WTC11 (cell line): ENCODE measurements around the gene CAMK2D. TPM values are rescaled to one million over a fixed set of nuclear protein-coding genes. Genes with fewer than 3 reads are reported as not detected.

Experiments
- ATAC-seq: fragments of 200-7000 bp; cut with Tn5 transposase; 2 replicates; pipeline ENCODE4 v1.10.0; 2021; ENCODE audit warnings: mild to moderate bottlenecking, moderate library complexity
- CTCF ChIA-PET: fragments of 300-600 bp; sonication (Branson Sonifier 250); formaldehyde crosslinking; loops from one replicate; lab custom pipeline; 2021; ENCODE audit warnings: antibody characterized with exemption; lab: Charles Lee
- POLR2A ChIA-PET: fragments of 350-600 bp; sonication (Branson Sonifier 250); formaldehyde crosslinking; loops from one replicate; lab custom pipeline; 2021; ENCODE audit warnings: antibody characterized with exemption; lab: Charles Lee
- DNase-seq: peaks from one replicate; pipeline ENCODE4 v3.0.0; 2021; ENCODE audit warnings: low spot score
- H3K27ac Mint-ChIP-seq: 2 replicates; pipeline ENCODE4 v1.8.0; 2021; ENCODE audit warnings: mixed read lengths
- H3K27me3 Mint-ChIP-seq: 2 replicates; pipeline ENCODE4 v1.8.0; 2021; ENCODE audit warnings: low read depth, mild to moderate bottlenecking, moderate library complexity, mixed read lengths
- H3K36me3 Mint-ChIP-seq: 2 replicates; pipeline ENCODE4 v1.8.0; 2021; ENCODE audit warnings: mixed read lengths
- H3K4me1 Mint-ChIP-seq: 2 replicates; pipeline ENCODE4 v1.8.0; 2022; ENCODE audit warnings: mixed read lengths
- H3K4me3 Mint-ChIP-seq: 2 replicates; pipeline ENCODE4 v1.8.0; 2021; ENCODE audit warnings: mild to moderate bottlenecking, moderate library complexity, mixed read lengths
- H3K9me3 Mint-ChIP-seq: 2 replicates; pipeline ENCODE4 v1.8.0; 2021; ENCODE audit warnings: mixed read lengths
- CREB1 ChIP-seq: sonication (generic); formaldehyde crosslinking; IDR thresholded peaks from 2 replicates; pipeline ENCODE4 v1.8.0; 2023; ENCODE audit warnings: mild to moderate bottlenecking, missing genetic modification reagents
- E2F4 ChIP-seq: sonication (generic); formaldehyde crosslinking; IDR thresholded peaks from 2 replicates; pipeline ENCODE4 v1.8.1; 2022; ENCODE audit warnings: low read depth, mild to moderate bottlenecking, moderate library complexity, missing genetic modification reagents, borderline replicate concordance
- ESRRA ChIP-seq: sonication (generic); formaldehyde crosslinking; IDR thresholded peaks from 2 replicates; pipeline ENCODE4 v1.8.1; 2022; ENCODE audit warnings: mild to moderate bottlenecking, missing genetic modification reagents, borderline replicate concordance
- ETV6 ChIP-seq: sonication (generic); formaldehyde crosslinking; IDR thresholded peaks from 2 replicates; pipeline ENCODE4 v1.8.1; 2022; ENCODE audit warnings: mild to moderate bottlenecking, missing genetic modification reagents
- FOXP4 ChIP-seq: sonication (generic); formaldehyde crosslinking; IDR thresholded peaks from 2 replicates; pipeline ENCODE4 v1.8.0; 2022; ENCODE audit warnings: mild to moderate bottlenecking, missing genetic modification reagents
- GTF2I ChIP-seq: fragments of 250-450 bp; sonication (Bioruptor Pico); conservative IDR thresholded peaks from 2 replicates; pipeline ENCODE4 v1.4.0; 2021; ENCODE audit warnings: mild to moderate bottlenecking
- JUN ChIP-seq: sonication (generic); formaldehyde crosslinking; IDR thresholded peaks from 2 replicates; pipeline ENCODE4 v1.8.0; 2023; ENCODE audit warnings: mild to moderate bottlenecking, missing genetic modification reagents
- NFYB ChIP-seq: sonication (generic); formaldehyde crosslinking; conservative IDR thresholded peaks from 2 replicates; pipeline ENCODE4 v1.8.0; 2022; ENCODE audit warnings: low read depth, missing genetic modification reagents
- OVOL2 ChIP-seq: fragments of 250-450 bp; sonication (Bioruptor Pico); IDR thresholded peaks from 2 replicates; pipeline ENCODE4 v1.9.0; 2021; ENCODE audit warnings: mild to moderate bottlenecking, borderline replicate concordance
- PRRX2 ChIP-seq: fragments of 250-450 bp; sonication (Bioruptor Pico); IDR thresholded peaks from 2 replicates; pipeline ENCODE4 v1.8.0; 2021; ENCODE audit warnings: mild to moderate bottlenecking
- RELA ChIP-seq: sonication (generic); formaldehyde crosslinking; IDR thresholded peaks from 2 replicates; pipeline ENCODE4 v1.8.1; 2022; ENCODE audit warnings: missing genetic modification reagents, mild to moderate bottlenecking, borderline replicate concordance
- SMAD4 ChIP-seq: sonication (generic); formaldehyde crosslinking; IDR thresholded peaks from 2 replicates; pipeline ENCODE4 v1.8.0; 2022; ENCODE audit warnings: mild to moderate bottlenecking, missing genetic modification reagents
- SP1 ChIP-seq: sonication (generic); formaldehyde crosslinking; conservative IDR thresholded peaks from 2 replicates; pipeline ENCODE4 v1.8.1; 2022; ENCODE audit warnings: missing genetic modification reagents
- STAT6 ChIP-seq: sonication (generic); formaldehyde crosslinking; conservative IDR thresholded peaks from 2 replicates; pipeline ENCODE4 v1.8.1; 2023; ENCODE audit warnings: mild to moderate bottlenecking, low read depth, missing genetic modification reagents, moderate library complexity
- ZNF232 ChIP-seq: sonication (generic); formaldehyde crosslinking; IDR thresholded peaks from 2 replicates; pipeline ENCODE4 v1.8.0; 2022; ENCODE audit warnings: mild to moderate bottlenecking, missing genetic modification reagents
- ZNF317 ChIP-seq: sonication (generic); formaldehyde crosslinking; IDR thresholded peaks from 2 replicates; pipeline ENCODE4 v1.8.1; 2023; ENCODE audit warnings: low read depth, mild to moderate bottlenecking, moderate library complexity, missing genetic modification reagents, borderline replicate concordance
- total RNA-seq: library from RNA; stranded (reverse); gene quantifications from 3 replicates; pipeline ENCODE4 v1.2.3, GENCODE V29; 2021
- TF ChIP-seq, protein P1 (sequence below): sonication (generic); formaldehyde crosslinking; IDR thresholded peaks from 2 replicates; pipeline ENCODE4 v1.8.0; 2022; ENCODE audit warnings: mild to moderate bottlenecking, missing genetic modification reagents
- TF ChIP-seq, protein P2 (sequence below): sonication (generic); formaldehyde crosslinking; IDR thresholded peaks from 2 replicates; pipeline ENCODE4 v1.8.0; 2023; ENCODE audit warnings: mild to moderate bottlenecking, missing genetic modification reagents
- TF ChIP-seq, protein P3 (sequence below): fragments of 250-450 bp; sonication (Bioruptor Pico); conservative IDR thresholded peaks from 2 replicates; pipeline ENCODE4 v1.9.0; 2021; ENCODE audit warnings: mild to moderate bottlenecking
- TF ChIP-seq, protein P4 (sequence below): sonication (generic); formaldehyde crosslinking; IDR thresholded peaks from 2 replicates; pipeline ENCODE4 v1.8.1; 2022; ENCODE audit warnings: mild to moderate bottlenecking, missing genetic modification reagents, moderate library complexity, borderline replicate concordance

The CAMK2D gene
- total RNA-seq, 1 experiment from 2014 or later, result 16.5 TPM

DNA sequence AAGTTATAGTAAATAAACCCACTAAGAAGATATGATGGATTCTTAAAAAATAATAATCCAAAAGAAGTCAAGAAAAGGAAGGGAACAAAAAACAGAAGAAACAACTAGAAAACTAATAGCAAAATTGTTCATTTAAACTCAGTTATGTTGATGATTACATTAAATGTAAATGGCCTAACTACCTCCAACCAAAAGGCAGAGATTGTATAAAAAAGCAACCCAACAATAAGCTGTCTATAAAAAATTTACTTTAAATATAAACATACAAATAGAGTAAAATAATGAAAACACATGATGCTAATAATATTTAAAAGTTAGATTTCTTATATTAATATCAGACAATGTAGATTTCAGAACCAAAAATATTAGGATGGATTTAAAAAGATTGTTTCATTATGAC, 340.6 kb downstream of the CAMK2D start:
- no peak for TF ChIP-seq SMAD4 (CRISPR knock-in tag)
- TF ChIP-seq ETV6 (CRISPR knock-in tag), result no peak
- 0 out of 2 replicates have a peak, but pooled peaks have one; percentile 33 for TF ChIP-seq GTF2I
- no peak overlapping the region for H3K4me3 Mint-ChIP-seq
- ATAC-seq (no peak), DNase-seq (no peak)
- H3K4me1 Mint-ChIP-seq, result no peaks in the 10 kb centered on the region
- H3K27me3 Mint-ChIP-seq, result no peaks in the 10 kb centered on the region
- ChIA-PET POLR2A (no interaction called here), CTCF (no interaction called here)
- no peak overlapping the region for H3K27ac Mint-ChIP-seq
- peaks cover 27% of the 10 kb centered on the region for H3K36me3 Mint-ChIP-seq
- H3K9me3 Mint-ChIP-seq, result peaks cover 46% of the 10 kb centered on the region

GRCh38 chr4:113419631-113420030, 341.9 kb downstream of the CAMK2D start:
- ChIA-PET POLR2A (no interaction called here), CTCF (no interaction called here)
- no peaks in the 10 kb centered on the region for H3K27me3 Mint-ChIP-seq
- H3K27ac Mint-ChIP-seq, result no peak overlapping the region
- DNase-seq, result no peak
- H3K4me3 Mint-ChIP-seq, result no peak overlapping the region
- ATAC-seq, result no peak
- H3K36me3 Mint-ChIP-seq, result peaks cover 22% of the 10 kb centered on the region
- H3K4me1 Mint-ChIP-seq, result no peaks in the 10 kb centered on the region
- peaks cover 52% of the 10 kb centered on the region for H3K9me3 Mint-ChIP-seq
- no peak for TF ChIP-seq CREB1 (CRISPR knock-in tag)
- TF ChIP-seq PRRX2 (CRISPR knock-in tag), result no peak
- TF ChIP-seq E2F4, result no peak
- TF ChIP-seq ZNF317, result no peak
- no peak for TF ChIP-seq ZNF232
- no peak for TF ChIP-seq OVOL2 (CRISPR knock-in tag)
- no peak for TF ChIP-seq SP1 (CRISPR knock-in tag)
- TF ChIP-seq FOXP4 (CRISPR knock-in tag), result no peak
- no peak for TF ChIP-seq JUN (CRISPR knock-in tag)
- no peak for TF ChIP-seq NFYB (CRISPR knock-in tag)
- TF ChIP-seq, protein P1, sequence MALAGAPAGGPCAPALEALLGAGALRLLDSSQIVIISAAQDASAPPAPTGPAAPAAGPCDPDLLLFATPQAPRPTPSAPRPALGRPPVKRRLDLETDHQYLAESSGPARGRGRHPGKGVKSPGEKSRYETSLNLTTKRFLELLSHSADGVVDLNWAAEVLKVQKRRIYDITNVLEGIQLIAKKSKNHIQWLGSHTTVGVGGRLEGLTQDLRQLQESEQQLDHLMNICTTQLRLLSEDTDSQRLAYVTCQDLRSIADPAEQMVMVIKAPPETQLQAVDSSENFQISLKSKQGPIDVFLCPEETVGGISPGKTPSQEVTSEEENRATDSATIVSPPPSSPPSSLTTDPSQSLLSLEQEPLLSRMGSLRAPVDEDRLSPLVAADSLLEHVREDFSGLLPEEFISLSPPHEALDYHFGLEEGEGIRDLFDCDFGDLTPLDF (CRISPR knock-in tag), result no peak
- TF ChIP-seq RELA (CRISPR knock-in tag), result no peak
- no peak for TF ChIP-seq ESRRA (CRISPR knock-in tag)
- no peak for TF ChIP-seq STAT6
- TF ChIP-seq, protein P2, sequence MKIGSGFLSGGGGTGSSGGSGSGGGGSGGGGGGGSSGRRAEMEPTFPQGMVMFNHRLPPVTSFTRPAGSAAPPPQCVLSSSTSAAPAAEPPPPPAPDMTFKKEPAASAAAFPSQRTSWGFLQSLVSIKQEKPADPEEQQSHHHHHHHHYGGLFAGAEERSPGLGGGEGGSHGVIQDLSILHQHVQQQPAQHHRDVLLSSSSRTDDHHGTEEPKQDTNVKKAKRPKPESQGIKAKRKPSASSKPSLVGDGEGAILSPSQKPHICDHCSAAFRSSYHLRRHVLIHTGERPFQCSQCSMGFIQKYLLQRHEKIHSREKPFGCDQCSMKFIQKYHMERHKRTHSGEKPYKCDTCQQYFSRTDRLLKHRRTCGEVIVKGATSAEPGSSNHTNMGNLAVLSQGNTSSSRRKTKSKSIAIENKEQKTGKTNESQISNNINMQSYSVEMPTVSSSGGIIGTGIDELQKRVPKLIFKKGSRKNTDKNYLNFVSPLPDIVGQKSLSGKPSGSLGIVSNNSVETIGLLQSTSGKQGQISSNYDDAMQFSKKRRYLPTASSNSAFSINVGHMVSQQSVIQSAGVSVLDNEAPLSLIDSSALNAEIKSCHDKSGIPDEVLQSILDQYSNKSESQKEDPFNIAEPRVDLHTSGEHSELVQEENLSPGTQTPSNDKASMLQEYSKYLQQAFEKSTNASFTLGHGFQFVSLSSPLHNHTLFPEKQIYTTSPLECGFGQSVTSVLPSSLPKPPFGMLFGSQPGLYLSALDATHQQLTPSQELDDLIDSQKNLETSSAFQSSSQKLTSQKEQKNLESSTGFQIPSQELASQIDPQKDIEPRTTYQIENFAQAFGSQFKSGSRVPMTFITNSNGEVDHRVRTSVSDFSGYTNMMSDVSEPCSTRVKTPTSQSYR, result no peak
- TF ChIP-seq, protein P3, sequence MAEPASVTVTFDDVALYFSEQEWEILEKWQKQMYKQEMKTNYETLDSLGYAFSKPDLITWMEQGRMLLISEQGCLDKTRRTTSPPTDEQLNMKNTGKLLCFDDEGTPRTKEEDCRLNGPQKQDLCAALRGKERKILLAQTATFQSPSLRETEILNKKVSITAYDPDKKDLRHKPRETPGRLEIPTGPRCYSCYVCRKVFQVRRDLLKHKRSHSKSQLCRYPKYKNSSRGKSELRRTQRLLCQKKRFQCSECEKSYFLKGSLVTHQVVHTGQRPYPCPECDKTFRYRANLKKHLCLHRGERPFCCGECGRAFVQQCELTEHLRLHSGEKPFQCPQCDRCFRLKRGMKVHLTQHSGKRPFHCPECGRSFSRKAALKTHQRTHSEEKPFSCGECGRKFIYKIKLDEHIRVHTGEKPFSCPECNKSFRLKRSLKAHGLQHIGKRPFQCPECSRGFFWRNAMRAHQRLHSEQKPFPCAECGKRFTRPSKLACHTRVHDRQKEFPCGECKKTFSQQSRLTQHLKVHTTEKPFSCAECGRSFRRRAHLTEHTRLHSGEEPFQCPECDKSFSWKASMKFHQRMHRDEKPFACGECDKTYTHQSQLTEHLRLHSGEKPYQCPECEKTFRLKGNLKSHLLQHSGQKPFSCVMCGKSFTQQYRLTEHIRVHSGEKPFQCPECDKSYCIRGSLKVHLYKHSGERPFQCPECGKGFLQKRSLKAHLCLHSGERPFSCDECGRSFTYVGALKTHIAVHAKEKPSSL (CRISPR knock-in tag), result no peak
- TF ChIP-seq, protein P4, sequence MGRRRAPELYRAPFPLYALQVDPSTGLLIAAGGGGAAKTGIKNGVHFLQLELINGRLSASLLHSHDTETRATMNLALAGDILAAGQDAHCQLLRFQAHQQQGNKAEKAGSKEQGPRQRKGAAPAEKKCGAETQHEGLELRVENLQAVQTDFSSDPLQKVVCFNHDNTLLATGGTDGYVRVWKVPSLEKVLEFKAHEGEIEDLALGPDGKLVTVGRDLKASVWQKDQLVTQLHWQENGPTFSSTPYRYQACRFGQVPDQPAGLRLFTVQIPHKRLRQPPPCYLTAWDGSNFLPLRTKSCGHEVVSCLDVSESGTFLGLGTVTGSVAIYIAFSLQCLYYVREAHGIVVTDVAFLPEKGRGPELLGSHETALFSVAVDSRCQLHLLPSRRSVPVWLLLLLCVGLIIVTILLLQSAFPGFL (CRISPR knock-in tag), result no peak
